ENCODE measurements around the gene EZH1. TPM values are rescaled to one million over a fixed set of nuclear protein-coding genes. Genes with fewer than 3 reads are reported as not detected.
A peak's percentile ranks its signal among the peaks of the same experiment; 100 is the strongest.
"Not testable (repeated sequence)": the region's sequence is repeated elsewhere in the genome, so short reads cannot be mapped to it uniquely, and the experiment has no call there.

Gene EZH1
- total RNA-seq, 1 experiment from 2014 or later: 45.5 TPM

GRCh38 chr17:42665581-42666001, 79.2 kb downstream of the EZH1 start:
- no peak overlapping the region for H3K27ac Mint-ChIP-seq (ENCODE audit: unreplicated experiment)
- no peaks in the 10 kb centered on the region for H3K27me3 Mint-ChIP-seq (ENCODE audit: unreplicated experiment)
- peaks cover 47% of the 10 kb centered on the region for H3K36me3 Mint-ChIP-seq (ENCODE audit: insufficient read depth, unreplicated experiment)
- TF ChIP-seq, protein P1, sequence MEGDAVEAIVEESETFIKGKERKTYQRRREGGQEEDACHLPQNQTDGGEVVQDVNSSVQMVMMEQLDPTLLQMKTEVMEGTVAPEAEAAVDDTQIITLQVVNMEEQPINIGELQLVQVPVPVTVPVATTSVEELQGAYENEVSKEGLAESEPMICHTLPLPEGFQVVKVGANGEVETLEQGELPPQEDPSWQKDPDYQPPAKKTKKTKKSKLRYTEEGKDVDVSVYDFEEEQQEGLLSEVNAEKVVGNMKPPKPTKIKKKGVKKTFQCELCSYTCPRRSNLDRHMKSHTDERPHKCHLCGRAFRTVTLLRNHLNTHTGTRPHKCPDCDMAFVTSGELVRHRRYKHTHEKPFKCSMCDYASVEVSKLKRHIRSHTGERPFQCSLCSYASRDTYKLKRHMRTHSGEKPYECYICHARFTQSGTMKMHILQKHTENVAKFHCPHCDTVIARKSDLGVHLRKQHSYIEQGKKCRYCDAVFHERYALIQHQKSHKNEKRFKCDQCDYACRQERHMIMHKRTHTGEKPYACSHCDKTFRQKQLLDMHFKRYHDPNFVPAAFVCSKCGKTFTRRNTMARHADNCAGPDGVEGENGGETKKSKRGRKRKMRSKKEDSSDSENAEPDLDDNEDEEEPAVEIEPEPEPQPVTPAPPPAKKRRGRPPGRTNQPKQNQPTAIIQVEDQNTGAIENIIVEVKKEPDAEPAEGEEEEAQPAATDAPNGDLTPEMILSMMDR (IDR thresholded peaks at IDR 0.05; ENCODE audit: unreplicated experiment): no peak
- no peaks in the 10 kb centered on the region for H3K9me3 Mint-ChIP-seq (ENCODE audit: low read depth, unreplicated experiment)
- CTCF ChIA-PET: no interaction called here
- no peak for DNase-seq
- H3K4me3 Mint-ChIP-seq (ENCODE audit: low read depth, unreplicated experiment): no peak overlapping the region
- intact Hi-C loops (cut with micrococcal nuclease; ENCODE audit: unreplicated experiment): no loop called here
- BruUV-seq (replicated peaks): no TSS peak
- peaks cover 28% of the 10 kb centered on the region for H3K4me1 Mint-ChIP-seq (ENCODE audit: low read depth, unreplicated experiment)

DNA sequence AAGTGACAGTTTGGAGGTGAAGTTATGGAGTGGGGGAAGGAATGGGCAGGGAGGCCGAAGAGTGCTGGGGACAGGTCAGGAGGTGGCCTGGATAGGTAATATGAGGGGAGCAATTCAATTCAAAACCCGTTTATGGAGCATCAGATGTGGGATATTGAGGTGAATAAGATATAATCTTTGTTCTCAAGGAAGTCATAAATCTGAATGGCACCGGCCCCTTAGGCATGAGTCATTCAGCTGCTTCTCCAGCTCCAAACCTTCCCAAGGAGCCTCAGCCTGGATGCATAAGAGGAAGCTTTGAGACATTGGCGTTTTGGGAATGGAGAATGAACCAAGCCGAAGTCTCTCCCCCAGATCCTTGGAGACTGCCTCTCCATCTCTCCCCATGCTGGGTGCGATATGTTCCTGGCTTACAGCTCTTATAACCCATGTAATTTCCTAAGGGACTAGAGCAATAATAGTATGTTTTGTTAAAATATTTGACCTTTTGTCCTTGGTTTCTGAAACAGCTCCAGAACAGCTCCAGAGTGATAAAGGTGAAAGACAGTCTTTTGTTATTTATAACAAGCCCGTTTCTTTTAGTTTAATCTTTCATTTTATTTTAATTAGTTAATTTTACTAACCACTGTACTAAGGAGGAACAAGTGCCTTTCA, 84.0 kb downstream of the EZH1 start:
- TF ChIP-seq, protein P1 (IDR thresholded peaks at IDR 0.05; ENCODE audit: unreplicated experiment): no peak
- Mint-ChIP-seq H3K4me3 (ENCODE audit: low read depth, unreplicated experiment) (peak overlapping the region; percentile 99), H3K4me1 (ENCODE audit: low read depth, unreplicated experiment) (peaks cover 11% of the 10 kb centered on the region), H3K9me3 (ENCODE audit: low read depth, unreplicated experiment) (peaks cover 3% of the 10 kb centered on the region), H3K27ac (ENCODE audit: unreplicated experiment) (no peak overlapping the region), H3K27me3 (ENCODE audit: unreplicated experiment) (no peaks in the 10 kb centered on the region), H3K36me3 (ENCODE audit: insufficient read depth, unreplicated experiment) (peaks cover 16% of the 10 kb centered on the region)
- intact Hi-C loops (cut with micrococcal nuclease; ENCODE audit: unreplicated experiment): no loop called here
- BruUV-seq (replicated peaks): TSS peak; percentile 26
- no peak for DNase-seq
- CTCF ChIA-PET: interaction anchor here (0.5 to 1.7 kb wide), 6 partner anchors 13 to 51 kb away, joined by 3 to 12 read pairs (median 4); partner anchors contain the start of genes PLEKHH3, RETREG3 and TUBG1

DNA sequence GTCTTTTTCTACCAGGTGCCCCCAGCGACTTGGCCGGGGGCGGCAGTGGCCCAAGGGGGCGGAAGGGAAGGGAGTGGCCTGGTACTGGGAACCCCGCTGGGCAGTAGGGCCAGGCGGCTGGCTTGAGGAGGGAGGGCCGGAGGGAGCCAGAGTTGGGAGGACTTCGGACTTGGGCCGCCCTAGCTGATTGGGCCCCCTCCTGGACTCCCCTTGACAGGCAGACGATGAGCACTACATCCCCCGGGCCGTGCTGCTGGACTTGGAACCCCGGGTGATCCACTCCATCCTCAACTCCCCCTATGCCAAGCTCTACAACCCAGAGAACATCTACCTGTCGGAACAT, 84.9 kb downstream of the EZH1 start:
- peaks cover 19% of the 10 kb centered on the region for H3K4me1 Mint-ChIP-seq (ENCODE audit: low read depth, unreplicated experiment)
- BruUV-seq (replicated peaks); intact Hi-C loops (cut with micrococcal nuclease; ENCODE audit: unreplicated experiment): not testable (repeated sequence)

DNA sequence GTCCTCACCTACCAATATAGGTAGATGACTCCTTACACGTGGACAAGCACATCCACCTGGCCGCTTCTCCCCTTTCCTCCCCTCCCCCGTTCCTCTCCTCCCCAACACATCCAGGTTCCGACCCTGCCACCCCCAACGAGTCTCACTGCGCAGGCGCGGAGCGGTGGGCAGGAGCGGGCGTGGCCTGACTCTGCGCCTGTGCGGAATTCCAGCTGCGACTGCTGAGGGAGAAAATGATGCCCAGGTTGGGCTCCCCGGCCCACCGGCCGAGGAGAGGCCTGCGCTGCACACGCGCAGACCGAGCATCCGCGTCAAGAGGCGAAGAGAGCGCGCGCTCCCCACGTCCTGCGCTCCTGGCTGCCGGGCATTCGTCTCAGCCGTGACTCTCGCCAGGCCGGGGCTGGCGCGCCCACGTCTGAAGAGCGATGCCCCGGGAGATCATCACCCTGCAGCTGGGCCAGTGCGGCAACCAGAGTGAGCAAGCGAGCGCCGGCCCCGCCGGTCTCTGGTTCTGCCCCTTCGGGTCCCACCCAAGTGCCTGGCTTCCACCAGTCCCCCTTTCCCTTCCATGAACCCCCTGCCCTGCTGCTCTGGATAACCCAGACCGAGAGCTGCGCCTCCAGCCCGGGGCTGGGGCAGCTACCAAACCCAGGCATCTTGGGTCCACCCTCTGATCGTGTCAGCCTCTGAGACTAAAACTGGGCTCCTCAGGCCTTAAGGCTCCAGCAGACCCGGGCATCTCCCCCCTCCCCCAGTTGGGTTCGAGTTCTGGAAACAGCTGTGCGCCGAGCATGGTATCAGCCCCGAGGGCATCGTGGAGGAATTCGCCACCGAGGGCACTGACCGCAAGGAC, 85.5 kb downstream of the EZH1 start, which contains the start of gene TUBG2:
Gene TUBG2, plus strand, starts transcription at position 206 of the 853 bp plus-strand sequence. Its CDS starts 220 bp downstream, at position 426.
- H3K4me3 Mint-ChIP-seq (ENCODE audit: low read depth, unreplicated experiment): peak within 1 kb of the TSS; percentile 99
- peaks cover 19% of the 10 kb centered on the region for H3K4me1 Mint-ChIP-seq (ENCODE audit: low read depth, unreplicated experiment)
- H3K9me3 Mint-ChIP-seq (ENCODE audit: low read depth, unreplicated experiment): peaks cover 3% of the 10 kb centered on the region
- peak within 1 kb of the TSS; percentile 35 for H3K27ac Mint-ChIP-seq (ENCODE audit: unreplicated experiment)
- TF ChIP-seq, protein P1 (IDR thresholded peaks at IDR 0.05; ENCODE audit: unreplicated experiment): no peak
- H3K36me3 Mint-ChIP-seq (ENCODE audit: insufficient read depth, unreplicated experiment): peaks cover 10% of the 10 kb centered on the region
- BruUV-seq (replicated peaks): no TSS peak
- intact Hi-C loops (cut with micrococcal nuclease; ENCODE audit: unreplicated experiment): no loop called here
- DNase-seq: peak; percentile 98
- no peaks in the 10 kb centered on the region for H3K27me3 Mint-ChIP-seq (ENCODE audit: unreplicated experiment)
- CTCF ChIA-PET: interaction anchor here (0.6 to 1.4 kb wide), 8 partner anchors 10 to 243 kb away, joined by 3 to 5 read pairs (median 3); partner anchors contain the start of genes NAGLU and PLEKHH3

More for the DNA sequence above, 84.9 kb downstream of the EZH1 start:
- Mint-ChIP-seq H3K27ac (ENCODE audit: unreplicated experiment) (peak overlapping the region; percentile 26), H3K4me3 (ENCODE audit: low read depth, unreplicated experiment) (peak overlapping the region; percentile 99), H3K36me3 (ENCODE audit: insufficient read depth, unreplicated experiment) (peaks cover 10% of the 10 kb centered on the region)
- H3K27me3 Mint-ChIP-seq (ENCODE audit: unreplicated experiment); DNase-seq; H3K9me3 Mint-ChIP-seq (ENCODE audit: low read depth, unreplicated experiment): not testable (repeated sequence)
- CTCF ChIA-PET: interaction anchor here (0.6 to 1.2 kb wide), 3 partner anchors 19 to 244 kb away, joined by 4 to 5 read pairs (median 4); no protein-coding TSS in a partner anchor
